Astrocyte (in vitro differentiated cells and primary cell): Measurements from ENCODE around the gene DGKB. TPM values are rescaled to one million over a fixed set of nuclear protein-coding genes. Genes with fewer than 3 reads are reported as not detected.

Experiments used
- DNase-seq: peaks from one replicate; pipeline ENCODE4 v3.0.0-alpha.2; 2010; ENCODE audit warnings: low read depth
- FAIRE-seq: peaks from 2 replicates; lab custom pipeline; 2011; peaks lifted over from hg19 to GRCh38; lab: Jason Lieb, UNC
- H2AFZ ChIP-seq: 2 replicates; pipeline ENCODE4 v1.6.0; 2012; ENCODE audit warnings: low read depth, low read length, inconsistent platforms
- H3K27ac ChIP-seq: 2 replicates; pipeline ENCODE4 v1.5.1; 2011; ENCODE audit warnings: low read depth, low read length, inconsistent platforms
- H3K27me3 ChIP-seq: 2 replicates; pipeline ENCODE4 v1.6.0; 2011; ENCODE audit warnings: low read length, inconsistent platforms; ENCODE audit not compliant: insufficient read depth
- H3K36me3 ChIP-seq: 2 replicates; pipeline ENCODE4 v1.5.1; 2011; ENCODE audit warnings: low read length, inconsistent platforms; ENCODE audit not compliant: insufficient read depth
- H3K4me1 ChIP-seq: 2 replicates; pipeline ENCODE4 v1.5.1; 2011; ENCODE audit warnings: low read length, inconsistent platforms; ENCODE audit not compliant: insufficient read depth
- H3K4me2 ChIP-seq: 2 replicates; pipeline ENCODE4 v1.6.0; 2012; ENCODE audit warnings: low read length, inconsistent platforms
- H3K4me3 ChIP-seq: 2 replicates; pipeline ENCODE4 v1.5.1; 2011; ENCODE audit warnings: low read depth, mild to moderate bottlenecking, low read length, inconsistent platforms; ENCODE audit not compliant: insufficient read depth
- H3K79me2 ChIP-seq: 2 replicates; pipeline ENCODE4 v1.6.0; 2012; ENCODE audit warnings: mild to moderate bottlenecking, low read length, inconsistent platforms; ENCODE audit not compliant: insufficient read depth
- H3K9ac ChIP-seq: 2 replicates; pipeline ENCODE4 v1.6.0; 2012; ENCODE audit warnings: mild to moderate bottlenecking, low read length, inconsistent platforms
- H3K9me3 ChIP-seq: 2 replicates; pipeline ENCODE4 v1.5.1; 2012; ENCODE audit warnings: low read depth, mild to moderate bottlenecking, low read length, inconsistent platforms; ENCODE audit not compliant: insufficient read depth
- H4K20me1 ChIP-seq: 2 replicates; pipeline ENCODE4 v1.6.0; 2012; ENCODE audit warnings: low read length, inconsistent platforms; ENCODE audit not compliant: insufficient read depth
- H3K27ac Mint-ChIP-seq: one replicate; pipeline ENCODE4 v1.8.0; 2021; ENCODE audit warnings: mild to moderate bottlenecking, mixed read lengths; ENCODE audit not compliant: unreplicated experiment
- H3K27me3 Mint-ChIP-seq: one replicate; pipeline ENCODE4 v1.8.0; 2021; ENCODE audit warnings: low read depth, mixed read lengths; ENCODE audit not compliant: unreplicated experiment
- H3K36me3 Mint-ChIP-seq: one replicate; pipeline ENCODE4 v1.8.0; 2021; ENCODE audit warnings: low read depth, mixed read lengths; ENCODE audit not compliant: unreplicated experiment
- H3K4me1 Mint-ChIP-seq: one replicate; pipeline ENCODE4 v1.8.0; 2021; ENCODE audit warnings: low read depth, mixed read lengths; ENCODE audit not compliant: unreplicated experiment
- H3K4me3 Mint-ChIP-seq: one replicate; pipeline ENCODE4 v1.8.0; 2021; ENCODE audit warnings: mild to moderate bottlenecking, moderate library complexity, mixed read lengths; ENCODE audit not compliant: unreplicated experiment
- H3K9me3 Mint-ChIP-seq: one replicate; pipeline ENCODE4 v1.8.0; 2021; ENCODE audit warnings: mild to moderate bottlenecking, mixed read lengths; ENCODE audit not compliant: unreplicated experiment
- EZH2 ChIP-seq: IDR thresholded peaks from 2 replicates; pipeline ENCODE4 v1.6.1; 2012; ENCODE audit warnings: mild to moderate bottlenecking, low read length, inconsistent platforms; ENCODE audit not compliant: insufficient read depth
- total RNA-seq: library from RNA; stranded (reverse); gene quantifications from 2 replicates; pipeline ENCODE4 v1.2.1, GENCODE V29; 2021
- TF ChIP-seq, protein P1 (sequence below): IDR thresholded peaks from 2 replicates; pipeline ENCODE4 v1.5.1; 2011; ENCODE audit warnings: low read depth, mild to moderate bottlenecking, inconsistent platforms, low read length, moderate library complexity; ENCODE audit not compliant: insufficient read depth

DGKB gene
- total RNA-seq, 1 donor from 2014 or later = 0.39 TPM

DNA sequence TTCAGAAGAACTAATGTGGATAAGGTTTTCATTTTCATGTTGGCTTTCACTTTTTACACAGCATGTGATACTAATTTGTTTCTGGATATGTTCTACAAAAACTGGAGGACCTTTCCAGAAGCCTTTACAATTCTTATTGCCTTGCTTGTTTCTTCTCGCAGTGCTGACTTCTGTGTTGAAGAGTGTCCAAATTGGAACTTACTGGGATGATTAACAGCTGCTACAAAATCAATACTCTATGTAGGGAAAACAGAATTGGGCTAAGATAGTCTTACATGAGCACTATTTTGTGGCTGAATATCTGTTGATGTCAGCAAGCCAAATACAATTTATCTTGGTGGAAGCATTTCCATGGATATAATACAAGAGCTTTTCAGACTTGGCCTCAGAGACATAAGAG is 351.2 kb downstream of the DGKB start:
- Histone ChIP-seq H3K79me2 (no peaks in the 10 kb centered on the region), H2AFZ (no peak overlapping the region), H3K9me3 (no peaks in the 10 kb centered on the region), H3K27me3 (no peaks in the 10 kb centered on the region), H3K9ac (no peak overlapping the region), H3K36me3 (no peaks in the 10 kb centered on the region), H3K4me3 (no peak overlapping the region), H3K4me1 (no peaks in the 10 kb centered on the region), H3K4me2 (no peak overlapping the region), H3K27ac (no peak overlapping the region), H4K20me1 (no peaks in the 10 kb centered on the region)
- FAIRE-seq (no peak), DNase-seq (no peak)
- no peak overlapping the region for H3K27ac Mint-ChIP-seq
- H3K4me3 Mint-ChIP-seq = no peak overlapping the region
- TF ChIP-seq EZH2 = no peak
- TF ChIP-seq, protein P1, sequence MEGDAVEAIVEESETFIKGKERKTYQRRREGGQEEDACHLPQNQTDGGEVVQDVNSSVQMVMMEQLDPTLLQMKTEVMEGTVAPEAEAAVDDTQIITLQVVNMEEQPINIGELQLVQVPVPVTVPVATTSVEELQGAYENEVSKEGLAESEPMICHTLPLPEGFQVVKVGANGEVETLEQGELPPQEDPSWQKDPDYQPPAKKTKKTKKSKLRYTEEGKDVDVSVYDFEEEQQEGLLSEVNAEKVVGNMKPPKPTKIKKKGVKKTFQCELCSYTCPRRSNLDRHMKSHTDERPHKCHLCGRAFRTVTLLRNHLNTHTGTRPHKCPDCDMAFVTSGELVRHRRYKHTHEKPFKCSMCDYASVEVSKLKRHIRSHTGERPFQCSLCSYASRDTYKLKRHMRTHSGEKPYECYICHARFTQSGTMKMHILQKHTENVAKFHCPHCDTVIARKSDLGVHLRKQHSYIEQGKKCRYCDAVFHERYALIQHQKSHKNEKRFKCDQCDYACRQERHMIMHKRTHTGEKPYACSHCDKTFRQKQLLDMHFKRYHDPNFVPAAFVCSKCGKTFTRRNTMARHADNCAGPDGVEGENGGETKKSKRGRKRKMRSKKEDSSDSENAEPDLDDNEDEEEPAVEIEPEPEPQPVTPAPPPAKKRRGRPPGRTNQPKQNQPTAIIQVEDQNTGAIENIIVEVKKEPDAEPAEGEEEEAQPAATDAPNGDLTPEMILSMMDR = no peak
- no peaks in the 10 kb centered on the region for H3K27me3 Mint-ChIP-seq
- H3K9me3 Mint-ChIP-seq = no peaks in the 10 kb centered on the region
- H3K36me3 Mint-ChIP-seq = no peaks in the 10 kb centered on the region
- no peaks in the 10 kb centered on the region for H3K4me1 Mint-ChIP-seq

DNA sequence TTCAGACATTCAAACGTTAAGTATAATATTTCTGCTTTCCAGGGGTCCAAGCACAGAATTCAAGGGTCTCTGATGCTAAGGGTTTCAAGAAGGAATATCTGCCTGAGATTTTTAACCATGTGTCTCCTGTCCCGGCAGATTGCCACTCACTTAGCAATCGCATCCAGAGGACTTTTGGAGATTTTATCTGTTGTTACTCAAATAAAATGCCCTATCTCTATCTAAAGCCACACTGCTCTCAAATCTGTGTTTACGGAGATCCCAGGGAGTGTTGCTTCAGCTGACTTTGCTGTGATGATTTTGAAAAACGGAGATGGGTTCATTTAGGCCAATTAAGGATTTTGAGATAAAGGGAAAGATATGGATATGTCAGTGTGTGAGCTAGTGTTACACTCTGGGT is 359.9 kb downstream of the DGKB start:
- Histone ChIP-seq H3K27ac (no peak overlapping the region), H3K27me3 (no peaks in the 10 kb centered on the region), H3K9me3 (no peaks in the 10 kb centered on the region), H4K20me1 (no peaks in the 10 kb centered on the region), H3K79me2 (no peaks in the 10 kb centered on the region), H2AFZ (no peak overlapping the region), H3K4me3 (no peak overlapping the region), H3K36me3 (no peaks in the 10 kb centered on the region), H3K4me1 (no peaks in the 10 kb centered on the region), H3K9ac (no peak overlapping the region), H3K4me2 (no peak overlapping the region)
- H3K36me3 Mint-ChIP-seq = no peaks in the 10 kb centered on the region
- no peaks in the 10 kb centered on the region for H3K9me3 Mint-ChIP-seq
- FAIRE-seq = no peak
- H3K27ac Mint-ChIP-seq = no peak overlapping the region
- DNase-seq = no peak
- no peak overlapping the region for H3K4me3 Mint-ChIP-seq
- H3K27me3 Mint-ChIP-seq = no peaks in the 10 kb centered on the region
- H3K4me1 Mint-ChIP-seq = no peaks in the 10 kb centered on the region
- TF ChIP-seq, protein P1 = no peak
- no peak for TF ChIP-seq EZH2

DNA sequence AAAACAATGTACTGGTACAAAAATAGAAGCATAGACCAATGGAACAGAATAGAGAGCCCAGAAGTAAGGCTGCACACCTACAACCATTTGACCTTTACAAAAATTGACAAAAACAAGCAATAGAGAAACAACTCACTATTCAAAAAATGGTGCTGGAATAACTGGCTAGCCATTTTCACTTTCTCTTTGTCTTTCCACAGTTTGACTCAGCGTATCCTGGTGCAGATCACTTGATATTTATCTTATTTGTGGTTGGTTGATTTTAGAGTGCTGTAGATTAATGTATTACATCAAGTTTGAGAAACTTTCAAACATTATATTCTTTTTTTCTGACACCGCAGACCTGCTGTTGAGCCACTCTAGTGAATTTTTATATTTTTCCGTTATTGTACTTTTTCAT is 381.4 kb downstream of the DGKB start:
- H3K79me2 ChIP-seq = no peaks in the 10 kb centered on the region
- no peak for TF ChIP-seq EZH2
- TF ChIP-seq, protein P1 = no peak
- no peaks in the 10 kb centered on the region for H3K27me3 ChIP-seq
- Mint-ChIP-seq H3K36me3 (no peaks in the 10 kb centered on the region), H3K4me3 (no peak overlapping the region), H3K27ac (no peak overlapping the region), H3K9me3 (no peaks in the 10 kb centered on the region), H3K4me1 (no peaks in the 10 kb centered on the region), H3K27me3 (no peaks in the 10 kb centered on the region)
- H3K9ac ChIP-seq = no peak overlapping the region
- H4K20me1 ChIP-seq = no peaks in the 10 kb centered on the region
- DNase-seq = no peak
- no peaks in the 10 kb centered on the region for H3K9me3 ChIP-seq
- no peaks in the 10 kb centered on the region for H3K4me1 ChIP-seq
- no peak overlapping the region for H3K27ac ChIP-seq
- H3K4me3 ChIP-seq = no peak overlapping the region
- no peak for FAIRE-seq
- H2AFZ ChIP-seq = no peak overlapping the region
- H3K36me3 ChIP-seq = no peaks in the 10 kb centered on the region
- no peak overlapping the region for H3K4me2 ChIP-seq
